ENCODE data around the gene LAT.
"Not testable (repeated sequence)": the region's sequence is repeated elsewhere in the genome, so short reads cannot be mapped to it uniquely, and the experiment has no call there.

Gene LAT
- 9.9 reads per million, percentile 31 among the genes with 10 or more reads in this experiment for total RNA-seq

DNA sequence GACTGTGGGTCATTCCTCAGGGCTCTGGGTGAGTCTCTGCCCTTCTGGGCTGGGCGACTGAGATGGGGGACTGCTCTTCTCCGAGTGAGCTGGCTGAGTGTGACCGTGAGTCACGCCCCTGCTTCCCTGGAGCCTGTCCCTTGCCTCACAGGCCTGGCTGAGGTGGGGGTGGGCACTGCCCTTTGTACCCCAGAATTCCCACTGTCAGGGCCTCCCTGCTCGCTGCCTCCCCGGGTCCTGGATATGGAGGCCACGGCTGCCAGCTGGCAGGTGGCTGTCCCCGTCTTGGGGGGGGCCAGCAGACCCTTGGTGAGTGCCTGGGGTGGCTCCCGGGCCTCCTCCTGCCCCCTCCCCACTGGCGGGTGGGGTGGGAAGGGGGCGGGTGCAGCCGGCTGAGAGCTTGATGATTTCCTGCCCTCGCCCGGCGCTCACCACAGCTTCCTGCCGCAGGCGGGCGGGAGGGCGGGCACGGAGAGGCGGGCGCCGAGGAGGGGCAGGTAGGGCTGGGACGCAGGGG, at the start of gene LAT:
TSS of gene LAT (plus strand) at position 434 of the 517 bp plus-strand sequence. CDS start 366 bp downstream, outside the sequence.
- DNase-seq = peak; percentile 74

- no peak for DNase-seq
Measured at GRCh38 chr16:28935346-28935745, 49.5 kb upstream of the LAT start.

GRCh38 chr16:28935924-28936783, 48.7 kb upstream of the LAT start:
- DNase-seq = peak; percentile 73

DNA sequence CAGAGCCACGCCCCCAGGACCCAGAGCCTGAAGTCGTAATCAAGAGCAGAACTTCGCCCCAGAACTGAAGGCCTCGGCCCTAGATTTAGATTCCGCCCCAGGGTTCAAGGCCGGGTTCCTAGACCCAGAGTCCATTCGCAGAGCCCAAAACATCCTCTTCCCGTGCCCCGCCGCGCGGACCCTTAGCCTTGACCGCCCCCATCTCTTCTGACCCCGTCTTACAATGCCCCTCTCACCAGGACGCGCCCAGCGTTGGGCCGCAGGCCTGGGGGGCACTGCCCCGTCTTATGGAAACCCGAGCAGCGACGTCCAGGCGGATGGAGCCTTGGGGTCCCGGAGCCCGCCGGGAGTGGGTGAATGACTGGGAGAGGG, 48.1 kb upstream of the LAT start:
- DNase-seq = no peak

GRCh38 chr16:28937222-28937876, 47.5 kb upstream of the LAT start:
- no peak for DNase-seq

DNA sequence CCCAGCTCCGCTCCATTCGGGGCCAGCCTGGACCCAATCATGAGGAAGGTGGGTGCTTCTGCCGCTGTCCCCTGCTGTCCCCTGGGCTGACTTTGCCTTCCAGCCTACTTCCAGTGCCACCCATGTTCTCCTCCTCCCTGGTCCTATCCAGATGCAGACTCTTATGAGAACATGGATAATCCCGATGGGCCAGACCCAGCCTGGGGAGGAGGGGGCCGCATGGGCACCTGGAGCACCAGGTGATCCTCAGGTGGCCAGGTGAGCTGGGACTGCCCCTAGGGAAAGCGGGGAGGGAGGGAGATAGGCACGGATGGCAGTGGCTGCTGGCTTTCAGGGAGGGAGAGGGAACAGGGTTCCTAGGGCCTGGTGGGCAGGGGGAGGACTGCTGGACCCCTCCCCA, 46.1 kb upstream of the LAT start:
- no peak for DNase-seq

DNA sequence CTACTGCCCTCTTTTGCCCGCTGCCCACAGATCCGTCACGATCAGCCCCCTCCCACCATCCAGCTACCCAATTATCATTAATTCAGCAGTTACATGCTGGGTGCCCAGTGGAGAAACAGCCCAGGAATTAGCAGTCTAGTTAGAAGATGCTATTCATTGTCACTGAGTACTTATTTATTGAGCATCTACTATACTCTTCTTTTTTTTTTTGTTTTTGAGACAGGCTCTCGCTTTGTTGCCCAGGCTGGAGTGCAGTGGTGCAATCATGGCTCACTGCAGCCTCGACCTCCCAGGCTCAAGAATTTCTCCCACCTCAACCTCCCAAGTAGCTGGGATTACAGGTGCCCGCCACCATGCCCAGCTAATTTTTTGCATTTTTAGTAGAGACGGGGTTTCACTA, 45.0 kb upstream of the LAT start:
- not testable (repeated sequence) for DNase-seq

- DNase-seq = no peak
Measured at GRCh38 chr16:28943281-28943680, 41.6 kb upstream of the LAT start.

DNA sequence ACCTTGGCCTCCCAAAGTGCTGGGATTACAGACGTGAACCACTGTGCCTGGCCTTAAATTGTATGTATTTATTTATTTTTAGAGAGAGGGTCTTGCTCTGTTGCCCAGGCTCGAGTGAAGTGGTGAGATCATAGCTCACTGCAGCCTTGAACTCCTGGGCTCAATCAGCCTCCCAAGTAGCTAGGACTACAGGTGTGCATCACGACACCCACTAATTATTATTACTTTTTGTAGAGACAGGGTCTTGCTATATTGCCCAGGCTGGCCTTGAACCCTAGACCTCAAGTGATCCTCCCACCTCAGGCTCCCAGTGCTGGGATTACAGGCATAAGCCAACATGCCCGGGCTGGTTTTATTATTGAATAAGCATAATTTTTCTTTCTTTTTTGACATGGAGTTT, 38.2 kb upstream of the LAT start:
- no peak for DNase-seq

DNA sequence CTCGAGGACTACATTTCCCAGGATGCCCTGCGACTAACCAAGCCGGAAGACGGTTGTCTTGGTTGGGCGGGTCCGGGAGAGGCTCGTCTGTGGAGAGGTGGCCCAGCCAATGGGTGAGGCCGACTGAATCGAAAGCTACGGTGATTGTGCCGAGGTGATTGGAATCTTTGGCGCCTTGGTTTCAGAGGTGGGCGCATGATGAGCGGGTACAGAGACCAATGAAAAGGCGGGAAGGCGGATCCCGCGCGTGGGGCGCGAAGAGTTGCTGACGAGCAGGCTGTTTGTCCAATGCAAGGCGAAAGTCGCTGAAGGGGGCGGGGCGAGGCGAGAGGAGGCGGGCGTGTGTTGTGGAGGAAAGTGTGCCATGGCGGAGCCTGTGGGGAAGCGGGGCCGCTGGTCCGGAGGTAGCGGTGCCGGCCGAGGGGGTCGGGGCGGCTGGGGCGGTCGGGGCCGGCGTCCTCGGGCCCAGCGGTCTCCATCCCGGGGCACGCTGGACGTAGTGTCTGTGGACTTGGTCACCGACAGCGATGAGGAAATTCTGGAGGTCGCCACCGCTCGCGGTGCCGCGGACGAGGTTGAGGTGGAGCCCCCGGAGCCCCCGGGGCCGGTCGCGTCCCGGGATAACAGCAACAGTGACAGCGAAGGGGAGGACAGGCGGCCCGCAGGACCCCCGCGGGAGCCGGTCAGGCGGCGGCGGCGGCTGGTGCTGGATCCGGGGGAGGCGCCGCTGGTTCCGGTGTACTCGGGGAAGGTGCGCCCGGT, 34.0 kb upstream of the LAT start, which contains the start of gene NFATC2IP:
TSS of gene NFATC2IP (plus strand) at position 290 of the 762 bp plus-strand sequence. CDS start at position 365, 75 bp downstream.
- DNase-seq = peak; percentile 99

DNA sequence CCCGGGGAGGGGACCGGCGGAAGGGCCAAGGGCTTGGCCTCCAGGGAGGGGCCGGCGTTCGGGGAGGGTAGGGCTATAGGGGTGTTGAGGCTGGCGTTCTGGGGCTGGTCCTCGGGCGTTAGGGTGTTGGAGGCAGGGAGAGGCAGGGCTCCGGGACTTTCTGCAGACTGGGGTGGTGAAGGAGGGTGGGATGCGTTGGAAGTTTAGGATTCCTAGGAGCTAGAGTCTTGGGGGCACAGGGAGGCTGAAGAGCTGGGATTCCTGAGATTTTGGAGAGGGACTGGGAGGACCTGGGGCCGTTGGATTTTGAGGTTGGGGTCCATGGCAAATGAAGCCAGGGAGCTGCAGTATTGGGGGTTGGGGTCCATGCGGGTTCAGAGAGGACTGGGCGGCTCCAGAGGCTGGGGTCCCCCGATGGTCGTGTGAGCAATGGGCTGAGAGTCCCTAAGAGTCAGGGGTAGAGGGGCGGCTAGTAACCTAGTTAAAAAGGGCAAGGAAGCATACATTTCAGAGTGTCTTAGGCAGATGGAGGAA, 33.4 kb upstream of the LAT start:
- DNase-seq = no peak

GRCh38 chr16:28958216-28958615, 26.6 kb upstream of the LAT start:
- no peak for DNase-seq

DNA sequence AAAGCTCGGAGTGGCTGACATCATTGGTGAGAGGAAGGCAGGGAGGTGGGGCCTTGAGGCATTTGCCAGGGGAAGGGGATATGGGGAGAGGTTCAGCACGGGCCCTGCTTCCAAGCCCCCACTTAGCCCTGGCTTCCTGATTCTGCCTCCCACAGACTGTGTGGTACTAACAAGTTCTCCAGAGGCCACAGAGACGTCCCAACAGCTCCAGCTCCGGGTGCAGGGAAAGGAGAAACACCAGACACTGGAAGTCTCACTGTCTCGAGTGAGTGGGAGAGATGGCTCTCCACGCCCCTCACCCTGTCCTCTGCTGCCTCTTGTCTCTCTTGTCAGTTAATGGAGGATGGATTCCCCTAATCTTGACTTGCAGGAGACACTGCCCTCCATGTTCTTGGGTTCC, 26.0 kb upstream of the LAT start:
- no peak for DNase-seq

GRCh38 chr16:28964072-28964471, 20.8 kb upstream of the LAT start:
- no peak for DNase-seq

GRCh38 chr16:28964496-28964895, 20.4 kb upstream of the LAT start:
- no peak for DNase-seq

DNA sequence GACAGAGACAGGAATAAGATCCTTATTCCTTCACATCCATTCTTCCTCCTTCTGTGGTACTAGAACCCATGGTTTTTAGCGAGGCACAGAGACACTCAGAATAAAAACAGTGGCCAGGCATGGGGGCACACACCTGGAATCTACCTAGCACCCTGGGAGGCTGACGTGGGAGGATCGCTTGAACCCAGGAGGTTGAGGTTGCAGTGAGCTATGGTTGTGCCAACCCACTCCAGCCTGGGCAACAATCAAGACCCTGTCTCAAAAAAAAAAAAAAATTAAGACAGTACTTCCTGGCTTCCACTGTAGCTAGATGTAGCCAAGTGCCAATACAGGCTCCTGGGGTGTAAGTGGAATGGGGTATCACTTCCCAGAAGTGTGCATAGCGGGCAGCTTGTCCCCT, 17.7 kb upstream of the LAT start:
- no peak for DNase-seq

- DNase-seq = not testable (repeated sequence)
Measured at GRCh38 chr16:28969696-28970095, 15.2 kb upstream of the LAT start.

GRCh38 chr16:28974007-28974436, 10.8 kb upstream of the LAT start:
- no peak for DNase-seq

GRCh38 chr16:28974437-28975157, 10.3 kb upstream of the LAT start, which contains the start of gene SPNS1:
SPNS1 (plus strand) TSS chr16:28974778; CDS start chr16:28975152, 374 bp downstream.
- peak; percentile 90 for DNase-seq

- no peak for DNase-seq
Measured at GRCh38 chr16:28975158-28975599, 9.7 kb upstream of the LAT start.

Measured in effector CD4-positive, alpha-beta T cell (primary cell).